ENCODE measurements around the gene GYG1. TPM values are rescaled to one million over a fixed set of nuclear protein-coding genes. Genes with fewer than 3 reads are reported as not detected.

GYG1 gene
- total RNA-seq, 2 donors from 2014 or later, result 22.3 to 27.4 TPM

DNA sequence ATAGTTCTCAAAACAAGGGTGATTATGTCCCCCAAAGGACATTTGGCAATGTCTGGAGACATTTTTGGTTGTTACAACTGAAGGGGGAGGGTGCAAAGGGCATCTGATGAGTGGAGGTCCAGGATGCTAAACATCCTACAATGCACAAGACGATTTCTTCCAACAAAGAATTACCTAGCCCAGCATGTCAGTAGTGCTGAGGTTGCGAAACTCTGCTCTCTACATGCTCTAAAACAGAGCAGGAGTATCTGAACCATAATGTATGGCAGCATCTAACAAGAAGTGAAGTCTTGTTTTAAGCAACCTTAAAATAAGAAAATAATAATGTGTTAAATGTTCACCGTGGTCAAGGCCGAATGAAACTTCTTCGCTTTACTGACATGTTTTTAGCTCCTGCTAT lies 7.0 kb downstream of the GYG1 start:
- H3K9me3 ChIP-seq (ENCODE audit: control insufficient read depth, low read length, poor library complexity, severe bottlenecking), result no peaks in the 10 kb centered on the region
- peak overlapping the region; percentile 86 for H3K27ac Mint-ChIP-seq
- ATAC-seq, result no peak
- peaks cover 30% of the 10 kb centered on the region for H3K4me1 Mint-ChIP-seq
- H3K27me3 Mint-ChIP-seq, result no peaks in the 10 kb centered on the region
- no peak for DNase-seq
- H3K36me3 Mint-ChIP-seq (ENCODE audit: low read depth), result peaks cover 3% of the 10 kb centered on the region
- no peak overlapping the region for H3K4me3 Mint-ChIP-seq

DNA sequence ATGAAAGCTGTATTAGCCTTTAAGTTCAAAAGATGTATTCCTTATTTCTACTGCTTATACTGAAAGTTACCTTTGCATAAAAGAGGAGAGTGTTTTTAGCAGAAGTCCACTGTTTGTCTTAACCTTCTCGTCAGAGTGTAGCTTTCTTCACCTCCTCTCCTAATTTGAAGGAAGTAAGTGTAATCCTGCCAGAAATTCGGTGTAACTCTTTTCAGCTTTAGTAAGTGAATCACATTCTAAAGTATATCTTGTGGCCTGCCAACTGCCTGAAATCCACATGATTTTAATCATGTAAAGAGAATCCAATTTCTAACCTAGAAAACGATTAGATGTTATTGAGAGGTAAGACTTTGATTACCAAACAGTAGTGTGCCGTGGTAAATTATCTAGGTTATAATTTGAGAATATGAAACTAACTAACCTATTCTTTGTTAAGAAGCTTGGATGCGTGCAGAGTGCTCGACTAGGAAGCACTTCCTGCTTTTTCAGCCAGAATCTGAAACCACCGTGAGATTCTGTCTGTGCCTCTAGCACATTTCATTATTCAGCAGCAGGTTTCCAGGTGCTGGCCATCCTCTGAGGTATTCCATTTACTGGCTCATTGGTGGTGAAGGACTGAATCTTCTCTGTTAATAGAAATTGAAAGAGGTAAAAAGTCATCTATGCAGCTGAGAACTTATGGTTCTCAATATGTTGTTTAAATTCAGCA lies 7.5 kb downstream of the GYG1 start:
- Mint-ChIP-seq H3K27me3 (no peaks in the 10 kb centered on the region), H3K4me1 (peaks cover 28% of the 10 kb centered on the region), H3K4me3 (no peak overlapping the region), H3K36me3 (ENCODE audit: low read depth) (peaks cover 3% of the 10 kb centered on the region), H3K27ac (peak overlapping the region; percentile 86)
- H3K9me3 ChIP-seq (ENCODE audit: control insufficient read depth, low read length, poor library complexity, severe bottlenecking), result no peaks in the 10 kb centered on the region
- ATAC-seq, result peak; percentile 63
- DNase-seq, result no peak

DNA sequence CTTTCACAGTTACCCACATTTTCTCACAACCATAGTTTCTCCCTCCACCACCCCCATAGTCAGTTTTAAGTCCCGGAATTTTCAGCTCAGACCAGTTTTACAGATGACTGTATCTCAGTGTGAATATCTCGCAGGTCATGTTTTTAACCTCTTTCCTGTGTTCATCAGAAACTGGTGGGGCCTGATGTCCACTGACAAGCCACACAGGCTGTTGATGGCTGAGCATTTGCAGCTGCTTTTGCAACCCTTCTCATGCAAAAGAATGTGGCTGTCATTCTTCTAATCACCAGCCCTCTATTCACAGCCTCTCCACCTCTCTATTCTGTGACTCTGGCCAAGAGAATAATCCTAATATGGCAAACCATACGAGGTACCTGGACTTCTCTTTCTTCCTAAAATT lies 8.5 kb downstream of the GYG1 start:
- peaks cover 34% of the 10 kb centered on the region for H3K4me1 Mint-ChIP-seq
- no peaks in the 10 kb centered on the region for H3K27me3 Mint-ChIP-seq
- H3K9me3 ChIP-seq (ENCODE audit: control insufficient read depth, low read length, poor library complexity, severe bottlenecking), result no peaks in the 10 kb centered on the region
- H3K4me3 Mint-ChIP-seq, result no peak overlapping the region
- DNase-seq (no peak), ATAC-seq (no peak)
- peak overlapping the region; percentile 21 for H3K27ac Mint-ChIP-seq
- H3K36me3 Mint-ChIP-seq (ENCODE audit: low read depth), result peaks cover 3% of the 10 kb centered on the region

DNA sequence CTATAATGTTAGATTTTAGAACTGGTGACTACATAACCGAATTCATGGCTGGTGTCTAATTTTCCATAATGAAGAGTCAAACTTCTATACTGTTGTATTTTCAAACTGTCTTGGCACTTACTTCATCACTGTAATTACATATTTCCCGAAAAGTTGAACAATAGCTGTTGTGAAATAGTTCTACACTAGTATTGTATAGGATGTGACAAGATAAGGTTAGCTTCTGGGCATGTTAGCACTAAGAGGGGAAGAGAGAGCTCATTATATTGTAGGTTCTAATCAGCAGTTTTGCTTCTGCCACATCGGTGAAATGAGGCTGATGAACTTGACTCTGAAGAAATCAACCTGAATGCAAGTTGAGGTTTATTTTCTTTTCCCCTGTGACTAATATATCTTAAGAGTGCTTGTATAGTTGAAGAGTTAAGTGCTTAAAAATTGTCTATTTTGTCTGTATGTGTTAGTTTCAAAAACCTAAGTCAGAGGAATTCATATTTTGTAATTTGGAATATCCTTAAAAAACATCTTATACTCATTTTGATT lies 8.9 kb downstream of the GYG1 start:
- H3K9me3 ChIP-seq (ENCODE audit: control insufficient read depth, low read length, poor library complexity, severe bottlenecking), result no peaks in the 10 kb centered on the region
- peaks cover 34% of the 10 kb centered on the region for H3K4me1 Mint-ChIP-seq
- H3K27me3 Mint-ChIP-seq, result no peaks in the 10 kb centered on the region
- peaks cover 3% of the 10 kb centered on the region for H3K36me3 Mint-ChIP-seq (ENCODE audit: low read depth)
- H3K27ac Mint-ChIP-seq, result peak overlapping the region; percentile 21
- DNase-seq (no peak), ATAC-seq (no peak)
- H3K4me3 Mint-ChIP-seq, result no peak overlapping the region

DNA sequence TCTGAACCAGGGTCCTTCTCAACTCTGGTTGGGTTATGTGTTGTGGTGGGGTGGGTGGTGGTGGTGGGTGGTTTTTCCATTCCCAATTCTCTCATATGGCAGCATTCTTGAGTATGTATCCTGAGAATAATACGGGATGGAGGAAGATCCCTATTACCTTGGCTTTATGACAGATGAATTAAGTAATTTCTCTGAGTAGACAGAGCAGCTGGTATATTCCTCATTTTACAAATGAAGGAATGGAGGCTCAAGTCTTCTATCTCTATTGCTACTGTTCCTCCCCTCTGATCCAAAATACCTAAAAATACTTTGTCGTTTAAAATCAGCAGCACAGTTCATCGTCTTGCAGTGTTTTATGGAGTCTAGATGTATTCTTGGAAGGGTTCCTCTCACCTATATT lies 10.4 kb downstream of the GYG1 start:
- peaks cover 30% of the 10 kb centered on the region for H3K4me1 Mint-ChIP-seq
- no peaks in the 10 kb centered on the region for H3K9me3 ChIP-seq (ENCODE audit: control insufficient read depth, low read length, poor library complexity, severe bottlenecking)
- H3K27me3 Mint-ChIP-seq, result no peaks in the 10 kb centered on the region
- DNase-seq (no peak), ATAC-seq (no peak)
- H3K4me3 Mint-ChIP-seq, result no peak overlapping the region
- peaks cover 2% of the 10 kb centered on the region for H3K36me3 Mint-ChIP-seq (ENCODE audit: low read depth)
- H3K27ac Mint-ChIP-seq, result no peak overlapping the region

DNA sequence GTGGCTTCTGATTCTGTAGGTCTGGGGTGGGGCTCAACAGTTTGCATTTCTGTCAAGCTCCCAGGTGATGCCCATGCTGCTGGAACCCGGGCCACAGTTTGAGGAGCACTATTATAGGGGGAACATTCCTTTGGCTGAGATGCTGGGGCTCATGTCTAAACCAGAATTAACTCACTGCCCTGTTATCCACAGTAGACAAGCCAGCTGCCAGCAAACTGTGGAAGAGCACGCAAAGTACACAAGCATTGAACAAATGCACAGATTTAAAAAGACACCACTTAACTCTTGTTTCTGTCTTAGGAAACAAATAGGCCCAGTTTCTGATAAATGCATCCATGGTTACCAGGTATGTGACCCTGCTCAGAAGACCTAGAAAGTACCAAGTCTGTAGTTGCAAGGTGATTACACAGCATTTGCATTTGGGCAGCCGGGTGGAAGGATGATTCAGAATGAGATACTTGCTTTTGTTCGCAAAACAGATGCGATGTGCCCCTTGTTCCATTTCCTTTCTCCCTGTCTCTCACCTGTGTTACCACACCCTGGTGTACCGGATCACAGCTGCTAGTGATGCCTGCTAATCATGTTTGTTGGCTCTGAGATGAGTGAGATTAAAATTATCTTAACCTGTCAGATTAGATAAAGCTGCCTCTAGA lies 12.4 kb downstream of the GYG1 start:
- no peaks in the 10 kb centered on the region for H3K9me3 ChIP-seq (ENCODE audit: control insufficient read depth, low read length, poor library complexity, severe bottlenecking)
- H3K27me3 Mint-ChIP-seq, result no peaks in the 10 kb centered on the region
- H3K4me3 Mint-ChIP-seq, result no peak overlapping the region
- ATAC-seq, result peak; percentile 33
- no peak for DNase-seq
- H3K4me1 Mint-ChIP-seq, result peaks cover 19% of the 10 kb centered on the region
- H3K27ac Mint-ChIP-seq, result no peak overlapping the region
- H3K36me3 Mint-ChIP-seq (ENCODE audit: low read depth), result peaks cover 7% of the 10 kb centered on the region

DNA sequence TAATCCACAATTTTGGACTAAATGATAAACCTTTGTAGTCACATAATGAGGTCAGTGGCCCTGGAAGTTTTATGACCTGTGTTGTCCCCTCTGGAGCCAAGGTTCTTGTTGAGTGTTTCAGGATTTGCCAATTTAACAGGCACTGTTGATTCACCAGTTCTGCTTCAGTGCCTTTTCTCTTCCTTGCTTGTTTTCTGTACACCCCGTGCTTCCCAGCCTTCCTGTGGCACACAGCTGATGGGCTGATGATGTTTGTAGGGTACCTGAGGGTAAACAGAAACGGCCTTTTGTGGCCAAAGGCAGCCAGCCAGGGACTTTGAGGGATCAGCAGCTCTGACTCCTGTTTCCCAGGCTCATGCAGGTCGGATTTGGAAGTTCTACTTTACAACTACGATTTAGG lies 13.3 kb downstream of the GYG1 start:
- H3K4me1 Mint-ChIP-seq, result peaks cover 13% of the 10 kb centered on the region
- no peak overlapping the region for H3K27ac Mint-ChIP-seq
- H3K9me3 ChIP-seq (ENCODE audit: control insufficient read depth, low read length, poor library complexity, severe bottlenecking), result no peaks in the 10 kb centered on the region
- ATAC-seq (no peak), DNase-seq (no peak)
- peaks cover 7% of the 10 kb centered on the region for H3K36me3 Mint-ChIP-seq (ENCODE audit: low read depth)
- H3K4me3 Mint-ChIP-seq, result no peak overlapping the region
- no peaks in the 10 kb centered on the region for H3K27me3 Mint-ChIP-seq

DNA sequence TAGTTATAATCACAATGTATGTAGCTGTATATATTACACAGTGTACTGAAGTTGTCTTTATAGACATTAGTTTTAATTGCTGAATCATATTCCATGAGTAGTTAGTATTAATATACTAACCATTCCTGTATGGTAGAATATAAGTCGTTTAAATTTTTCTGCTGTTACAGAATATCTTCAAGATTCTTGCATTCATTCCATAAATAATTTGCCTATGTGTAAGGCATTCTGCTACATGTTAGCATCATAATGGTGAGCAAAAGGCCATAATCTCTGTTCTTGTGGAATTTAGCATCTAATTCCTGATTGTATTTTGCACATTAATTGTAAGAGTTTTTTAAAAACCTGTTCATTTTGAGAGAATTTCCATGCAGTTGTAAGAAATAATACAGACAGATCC lies 14.1 kb downstream of the GYG1 start:
- peaks cover 9% of the 10 kb centered on the region for H3K36me3 Mint-ChIP-seq (ENCODE audit: low read depth)
- no peaks in the 10 kb centered on the region for H3K27me3 Mint-ChIP-seq
- peaks cover 15% of the 10 kb centered on the region for H3K4me1 Mint-ChIP-seq
- DNase-seq (no peak), ATAC-seq (no peak)
- no peak overlapping the region for H3K27ac Mint-ChIP-seq
- H3K9me3 ChIP-seq (ENCODE audit: control insufficient read depth, low read length, poor library complexity, severe bottlenecking), result no peaks in the 10 kb centered on the region
- H3K4me3 Mint-ChIP-seq, result no peak overlapping the region

DNA sequence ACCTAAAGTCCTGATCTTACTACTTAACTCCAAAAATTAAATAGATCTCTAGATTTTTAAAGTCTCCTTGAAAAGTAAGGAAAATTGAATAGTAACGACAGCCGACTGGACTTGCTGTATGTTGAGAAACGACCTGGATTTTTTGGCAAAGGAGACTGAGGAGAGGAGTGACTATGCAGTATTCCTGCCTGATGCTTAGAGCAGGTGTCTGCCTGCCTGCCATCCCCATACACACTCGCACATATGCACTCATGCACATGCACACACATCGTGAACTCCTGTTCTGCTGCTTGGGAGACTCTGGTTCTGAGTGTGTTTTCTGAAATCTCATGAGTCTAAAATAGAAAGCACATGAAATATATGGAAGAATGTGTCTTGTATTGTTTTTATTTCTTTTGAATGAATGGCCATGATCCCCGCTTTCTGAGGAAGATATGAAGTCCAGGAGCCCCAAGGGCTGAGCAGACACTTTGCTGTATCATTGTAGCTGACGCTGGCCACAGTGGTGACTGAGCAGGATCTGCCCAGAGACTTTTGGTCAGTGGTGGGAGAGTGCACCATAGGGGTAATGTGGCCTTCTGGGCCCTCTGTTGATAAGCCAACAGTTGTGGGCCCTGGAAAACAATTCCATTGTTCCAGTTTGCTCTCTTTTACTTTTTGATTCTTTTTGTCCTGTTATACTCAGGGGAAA lies 16.4 kb downstream of the GYG1 start:
- H3K27ac Mint-ChIP-seq, result peak overlapping the region; percentile 29

DNA sequence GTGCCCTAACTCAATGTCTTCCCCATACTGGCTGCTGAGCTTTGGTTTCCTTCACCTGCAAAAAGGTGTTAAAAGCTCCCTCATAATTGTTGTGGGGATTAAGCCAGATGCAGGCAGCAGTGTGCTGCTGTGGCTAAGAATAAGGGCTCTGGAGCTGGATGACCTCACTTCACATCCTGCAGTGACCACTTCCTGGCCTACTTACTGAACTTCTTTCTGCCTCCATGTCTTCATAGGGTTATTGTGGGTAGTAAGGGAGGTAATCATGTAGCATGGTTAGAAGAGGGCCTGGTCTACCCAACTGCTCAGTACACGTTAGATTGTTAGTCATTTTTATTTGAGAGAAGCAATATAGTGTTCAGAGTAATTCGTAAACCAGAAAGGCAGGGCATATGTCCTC lies 18.4 kb downstream of the GYG1 start:
- Mint-ChIP-seq H3K4me1 (peaks cover 15% of the 10 kb centered on the region), H3K4me3 (no peak overlapping the region), H3K27me3 (no peaks in the 10 kb centered on the region), H3K27ac (peak overlapping the region; percentile 41), H3K36me3 (ENCODE audit: low read depth) (peaks cover 16% of the 10 kb centered on the region)
- H3K9me3 ChIP-seq (ENCODE audit: control insufficient read depth, low read length, poor library complexity, severe bottlenecking), result no peaks in the 10 kb centered on the region
- peak; percentile 96 for ATAC-seq
- peak in 1 of 3 donors; percentile 17 for DNase-seq

More for the DNA sequence above, 16.4 kb downstream of the GYG1 start:
- Mint-ChIP-seq H3K27me3 (no peaks in the 10 kb centered on the region), H3K4me3 (no peak overlapping the region), H3K36me3 (ENCODE audit: low read depth) (peaks cover 12% of the 10 kb centered on the region), H3K4me1 (peaks cover 16% of the 10 kb centered on the region)
- H3K9me3 ChIP-seq (ENCODE audit: control insufficient read depth, low read length, poor library complexity, severe bottlenecking), result no peaks in the 10 kb centered on the region
- DNase-seq (no peak), ATAC-seq (no peak)

DNA sequence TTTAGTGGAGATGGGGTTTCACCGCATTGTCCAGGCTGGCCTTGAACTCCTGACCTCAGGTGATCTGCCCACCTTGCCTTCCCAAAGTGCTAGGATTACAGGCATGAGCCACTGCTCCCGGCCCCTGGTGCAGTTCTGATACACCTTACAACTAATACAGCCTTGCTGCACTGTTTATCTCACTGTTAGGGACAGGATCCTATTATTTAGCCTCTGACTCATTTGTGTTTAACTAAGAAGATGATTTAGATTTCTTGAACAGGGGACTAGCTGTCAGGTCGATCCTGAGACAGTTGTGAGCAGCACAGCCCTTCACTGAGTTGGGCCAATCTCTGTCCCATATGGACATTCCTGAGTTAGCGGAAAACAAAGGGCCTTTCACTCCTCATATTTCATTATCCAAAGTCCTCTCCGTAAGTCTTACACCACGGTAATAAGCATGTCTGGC lies 19.2 kb downstream of the GYG1 start:
- no peaks in the 10 kb centered on the region for H3K27me3 Mint-ChIP-seq
- H3K27ac Mint-ChIP-seq, result no peak overlapping the region
- peaks cover 18% of the 10 kb centered on the region for H3K4me1 Mint-ChIP-seq
- no peaks in the 10 kb centered on the region for H3K9me3 ChIP-seq (ENCODE audit: control insufficient read depth, low read length, poor library complexity, severe bottlenecking)
- no peak overlapping the region for H3K4me3 Mint-ChIP-seq
- ATAC-seq, result no peak
- no peak for DNase-seq
- H3K36me3 Mint-ChIP-seq (ENCODE audit: low read depth), result peaks cover 23% of the 10 kb centered on the region

DNA sequence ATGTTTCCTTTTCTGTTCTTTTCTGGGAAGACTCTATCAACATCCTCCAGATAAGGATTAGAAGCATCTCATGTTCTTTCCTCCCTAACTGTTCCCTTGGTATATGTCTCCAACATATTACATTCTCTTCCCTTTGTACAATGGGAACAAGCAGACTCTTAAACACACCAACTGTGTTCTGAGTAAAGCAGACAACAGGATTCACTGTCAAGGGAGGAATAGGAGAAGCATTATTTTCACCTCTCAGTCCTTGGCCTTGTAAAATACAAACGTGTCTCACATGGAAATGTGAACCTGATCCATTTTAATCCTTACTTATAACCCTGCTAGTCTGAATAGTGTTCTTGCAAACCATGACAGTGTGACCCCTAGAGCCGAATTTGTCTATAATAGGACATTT lies 19.6 kb downstream of the GYG1 start:
- Mint-ChIP-seq H3K36me3 (ENCODE audit: low read depth) (peaks cover 25% of the 10 kb centered on the region), H3K4me3 (no peak overlapping the region), H3K27ac (no peak overlapping the region)

DNA sequence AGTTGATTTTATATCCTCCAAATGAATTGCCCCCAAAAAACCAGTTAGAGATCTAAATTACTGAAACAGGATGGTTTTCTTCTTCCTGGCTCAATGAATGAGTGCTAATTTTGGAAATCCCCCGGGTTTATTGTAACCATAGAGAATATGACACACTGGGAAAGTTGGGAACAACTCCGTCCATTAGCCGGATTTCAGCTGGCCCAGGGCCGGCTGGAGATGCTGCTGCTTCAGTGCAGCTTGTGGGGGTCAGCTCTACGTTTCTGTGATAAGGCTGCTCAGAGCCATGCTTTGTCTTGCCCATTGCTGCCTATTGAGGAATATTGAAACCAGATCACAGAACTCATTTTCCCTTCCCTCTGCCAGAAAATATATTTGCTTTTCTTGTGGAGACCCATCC lies 20.3 kb downstream of the GYG1 start:
- Mint-ChIP-seq H3K4me1 (peaks cover 23% of the 10 kb centered on the region), H3K27me3 (no peaks in the 10 kb centered on the region), H3K36me3 (ENCODE audit: low read depth) (peaks cover 25% of the 10 kb centered on the region), H3K27ac (no peak overlapping the region), H3K4me3 (no peak overlapping the region)
- DNase-seq, result no peak
- no peaks in the 10 kb centered on the region for H3K9me3 ChIP-seq (ENCODE audit: control insufficient read depth, low read length, poor library complexity, severe bottlenecking)
- ATAC-seq, result no peak

More for the DNA sequence above, 19.6 kb downstream of the GYG1 start:
- no peaks in the 10 kb centered on the region for H3K9me3 ChIP-seq (ENCODE audit: control insufficient read depth, low read length, poor library complexity, severe bottlenecking)
- no peak for ATAC-seq
- peaks cover 21% of the 10 kb centered on the region for H3K4me1 Mint-ChIP-seq
- DNase-seq, result no peak
- H3K27me3 Mint-ChIP-seq, result no peaks in the 10 kb centered on the region
